NT2/D1 (cell line): ENCODE data around the gene NPAS2.

Experiments used
- SUZ12 ChIP-seq: IDR thresholded peaks from 2 replicates; pipeline ENCODE4 v1.6.1; 2011; ENCODE audit not compliant: insufficient read length, insufficient read depth; ENCODE audit errors: extremely low read depth
- YY1 ChIP-seq: IDR thresholded peaks from 2 replicates; pipeline ENCODE4 v1.6.1; 2011; ENCODE audit not compliant: insufficient read length, insufficient read depth
- ZNF274 ChIP-seq: IDR thresholded peaks from 2 replicates; pipeline ENCODE4 v1.6.1; 2011; ENCODE audit warnings: mild to moderate bottlenecking, low read depth, low read length

- TF ChIP-seq YY1 (no peak), ZNF274 (no peak), SUZ12 (no peak)
Measured at GRCh38 chr2:100992262-100992661, 172.3 kb downstream of the NPAS2 start.
